Measurements from ENCODE around the gene IL20.

Gene IL20

GRCh38 chr1:206864939-206865671, at the start of gene IL20:
IL20 (plus strand) TSS chr1:206865623; CDS start chr1:206865853, 230 bp downstream.
- peak; percentile 86 for DNase-seq

GRCh38 chr1:206816390-206817287, 48.8 kb upstream of the IL20 start:
- no peak for DNase-seq

- no peak for DNase-seq
Measured at GRCh38 chr1:206821493-206821892, 43.9 kb upstream of the IL20 start.

- DNase-seq: no peak
Measured at GRCh38 chr1:206823727-206824126, 41.7 kb upstream of the IL20 start.

- DNase-seq: no peak
Measured at GRCh38 chr1:206824331-206824730, 41.1 kb upstream of the IL20 start.

GRCh38 chr1:206826394-206826793, 39.0 kb upstream of the IL20 start:
- no peak for DNase-seq

GRCh38 chr1:206828061-206828460, 37.4 kb upstream of the IL20 start:
- no peak for DNase-seq

GRCh38 chr1:206828765-206829164, 36.7 kb upstream of the IL20 start:
- no peak for DNase-seq

- peak; percentile 24 for DNase-seq
Measured at GRCh38 chr1:206829282-206829681, 36.1 kb upstream of the IL20 start.

GRCh38 chr1:206829875-206830274, 35.5 kb upstream of the IL20 start:
- DNase-seq: no peak

- DNase-seq: no peak
Measured at GRCh38 chr1:206831650-206832049, 33.8 kb upstream of the IL20 start.

GRCh38 chr1:206832352-206832880, 33.0 kb upstream of the IL20 start:
- DNase-seq: no peak

- no peak for DNase-seq
Measured at GRCh38 chr1:206833106-206833680, 32.2 kb upstream of the IL20 start.

- DNase-seq: no peak
Measured at GRCh38 chr1:206833801-206834200, 31.6 kb upstream of the IL20 start.

- DNase-seq: no peak
Measured at GRCh38 chr1:206834217-206834616, 31.2 kb upstream of the IL20 start.

- DNase-seq: no peak
Measured at GRCh38 chr1:206834711-206835110, 30.7 kb upstream of the IL20 start.

- DNase-seq: no peak
Measured at GRCh38 chr1:206835186-206835585, 30.2 kb upstream of the IL20 start.

- DNase-seq: no peak
Measured at GRCh38 chr1:206836111-206836510, 29.3 kb upstream of the IL20 start.

- DNase-seq: no peak
Measured at GRCh38 chr1:206839006-206839560, 26.3 kb upstream of the IL20 start.

- DNase-seq: no peak
Measured at GRCh38 chr1:206839857-206840256, 25.6 kb upstream of the IL20 start.

- no peak for DNase-seq
Measured at GRCh38 chr1:206841609-206842323, 23.7 kb upstream of the IL20 start.

- DNase-seq: no peak
Measured at GRCh38 chr1:206842854-206843253, 22.6 kb upstream of the IL20 start.
